ENCODE results near the gene ACOXL.

DNA sequence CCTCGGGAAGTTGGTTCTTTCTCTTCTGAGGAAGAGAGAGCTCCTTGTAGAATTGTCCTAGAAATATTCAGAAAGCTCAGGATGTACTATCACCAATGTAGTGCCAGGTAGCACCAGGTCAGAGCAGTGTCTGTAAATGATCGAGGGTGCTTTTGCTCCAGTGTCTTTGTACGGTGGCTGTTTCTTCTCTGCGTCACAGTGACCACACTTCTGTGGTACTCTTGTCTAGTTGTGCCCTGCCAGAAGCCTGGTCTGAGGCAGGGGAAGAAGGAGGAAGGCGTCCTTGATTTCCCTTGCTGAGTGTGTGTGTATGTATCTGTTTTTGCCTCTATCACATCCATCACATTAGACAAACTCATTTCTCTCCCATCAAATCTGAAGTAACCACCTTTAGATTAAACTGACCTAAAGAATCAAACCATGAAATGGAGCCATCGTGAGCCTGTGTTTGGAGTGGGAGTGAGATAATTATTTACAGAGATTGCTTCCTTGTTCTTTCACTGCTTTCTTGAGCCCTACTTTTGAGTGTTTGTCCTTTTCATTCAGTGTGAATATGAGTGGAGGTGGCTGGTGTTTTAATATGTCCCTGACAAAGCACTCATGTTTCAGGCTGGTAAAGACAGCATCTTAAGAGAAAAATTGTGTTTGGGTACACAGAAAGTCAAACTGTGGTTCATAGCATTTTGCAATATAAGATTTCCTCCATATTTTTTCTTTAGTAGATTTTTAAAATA is 97.2 kb downstream of the ACOXL start:
- no peak for TF ChIP-seq POLR2A (IDR thresholded peaks at IDR 0.05; ENCODE audit: low read length)
- TF ChIP-seq GATA1 (IDR thresholded peaks at IDR 0.05; ENCODE audit: low read depth, low read length) = no peak

All from erythroblast (primary cell).